K562 (cell line): ENCODE results near the gene ATP13A1. TPM values are rescaled to one million over a fixed set of nuclear protein-coding genes. Genes with fewer than 3 reads are reported as not detected.
"Not testable (repeated sequence)": the region's sequence is repeated elsewhere in the genome, so short reads cannot be mapped to it uniquely, and the experiment has no call there.

Experiments
- ATAC-seq: fragments of 200-7000 bp; cut with Tn5 transposase; 3 replicates; pipeline ENCODE4 v1.9.1; 2020; ENCODE audit warnings: moderate library complexity
- BruUV-seq: library from RNA; stranded (reverse); fragments of 400-500 nt; replicated peaks from 2 replicates; lab custom pipeline; 2021; lab: Mats Ljungman, UMichigan
- CTCF ChIA-PET: fragments of 300-600 bp; formaldehyde crosslinking; extraction: SDS; loops from one replicate; lab custom pipeline; 2021; ENCODE audit warnings: low intra/inter-chr PET ratio; lab: Yijun Ruan, JAX
- POLR2A ChIA-PET: fragments of 300-600, 350-650 bp; sonication (Branson Sonifier 250); formaldehyde crosslinking; extraction: SDS; loops from one replicate; lab custom pipeline; 2021; ENCODE audit warnings: antibody characterized with exemption, inconsistent platforms; lab: Yijun Ruan, JAX
- DNase-seq, 4 experiments: peaks; one replicate each; pipeline versions ENCODE4 v3.0.0 to v3.0.0-alpha.2; 2011 to 2018; ENCODE audit warnings: low spot score in 3 of 4, mixed read lengths in 3 of 4; ENCODE audit errors: extremely low read depth in 1 of 4
- FAIRE-seq: peaks from 2 replicates; lab custom pipeline; 2011; peaks lifted over from hg19 to GRCh38; lab: Jason Lieb, UNC
- H2AFZ ChIP-seq: 2 replicates; pipeline ENCODE4 v1.6.0; 2011; ENCODE audit warnings: low read depth, low read length, control low read depth, inconsistent platforms
- H3K27ac ChIP-seq: fragments of 200-600 bp; 3 replicates; pipeline ENCODE4 v1.8.0; 2011; ENCODE audit warnings: low read depth, mild to moderate bottlenecking, control low read depth, inconsistent platforms, low read length, moderate library complexity, mixed read lengths; ENCODE audit errors: extremely low read depth
- H3K27me3 ChIP-seq, 2 experiments: fragments of 300-600 bp in 1 of 2; 2 replicates in 1 of 2; 3 replicates in 1 of 2; pipeline versions ENCODE4 v1.6.0 to v1.8.0; 2011; ENCODE audit warnings: inconsistent platforms in 2 of 2, low read length in 2 of 2, mild to moderate bottlenecking in 1 of 2, mixed read lengths in 1 of 2, moderate library complexity in 1 of 2; ENCODE audit not compliant: control insufficient read depth in 2 of 2, insufficient read depth in 2 of 2
- H3K36me3 ChIP-seq: fragments of 300-600 bp; 3 replicates; pipeline ENCODE4 v1.8.0; 2011; ENCODE audit warnings: mild to moderate bottlenecking, low read length, inconsistent platforms; ENCODE audit not compliant: control insufficient read depth, insufficient read depth
- H3K4me1 ChIP-seq, 2 experiments: fragments of 200-600 bp in 1 of 2; replicated peaks in 1 of 2; 2 replicates in 1 of 2; 3 replicates in 1 of 2; pipeline versions ENCODE4 v1.5.1 to v1.8.0; 2011; ENCODE audit warnings: inconsistent platforms in 2 of 2, low read length in 2 of 2, mild to moderate bottlenecking in 1 of 2, mixed read lengths in 1 of 2, moderate library complexity in 1 of 2; ENCODE audit not compliant: control insufficient read depth in 2 of 2, insufficient read depth in 2 of 2
- H3K4me2 ChIP-seq: 2 replicates; pipeline ENCODE4 v1.6.1; 2011; ENCODE audit warnings: low read length, control low read depth, inconsistent platforms, mixed read lengths; ENCODE audit not compliant: insufficient read depth
- H3K4me3 ChIP-seq: fragments of 200-600 bp; sonication (generic), shearing (Covaris generic); 2 replicates; pipeline ENCODE4 v1.5.1; 2016; ENCODE audit warnings: control low read depth, inconsistent platforms
- H3K79me2 ChIP-seq: fragments of 200-600 bp; 3 replicates; pipeline ENCODE4 v1.8.0; 2011; ENCODE audit warnings: low read length, inconsistent platforms; ENCODE audit not compliant: control insufficient read depth, insufficient read depth
- H3K9ac ChIP-seq, 2 experiments: 2 replicates each; pipeline versions ENCODE4 v1.6.0 to v1.6.1; 2011; ENCODE audit warnings: low read depth in 2 of 2, low read length in 2 of 2, control low read depth in 1 of 2, inconsistent platforms in 1 of 2, mild to moderate bottlenecking in 1 of 2, mixed read lengths in 1 of 2; ENCODE audit not compliant: insufficient read depth in 1 of 2
- H3K9me1 ChIP-seq: one replicate; pipeline ENCODE4 v1.6.0; 2011; ENCODE audit warnings: inconsistent platforms, mild to moderate bottlenecking, low read length, moderate library complexity; ENCODE audit not compliant: control insufficient read depth, insufficient read depth
- H3K9me3 ChIP-seq: replicated peaks from 2 replicates; pipeline ENCODE4 v1.5.1; 2011; ENCODE audit warnings: low read depth, low read length, inconsistent platforms; ENCODE audit not compliant: control insufficient read depth, insufficient read depth
- H4K20me1 ChIP-seq: replicated peaks from 2 replicates; pipeline ENCODE4 v1.6.1; 2011; ENCODE audit warnings: low read length, inconsistent platforms, mixed read lengths; ENCODE audit not compliant: control insufficient read depth, insufficient read depth
- CC2D1A ChIP-seq: fragments of 450-650 bp; IDR thresholded peaks from 2 replicates; pipeline ENCODE4 v1.6.1; 2017; ENCODE audit warnings: mild to moderate bottlenecking
- EHMT2 ChIP-seq: fragments of 450-650 bp; IDR thresholded peaks from 2 replicates; pipeline ENCODE4 v1.6.1; 2018; ENCODE audit warnings: antibody characterized with exemption
- MAZ ChIP-seq, 2 experiments: fragments of 450-650 bp in 1 of 2; sonication (generic) in 1 of 2; formaldehyde crosslinking; IDR thresholded peaks in 1 of 2; conservative IDR thresholded peaks in 1 of 2; 2 replicates each; pipeline versions ENCODE4 v1.4.0 to v1.5.0; 2020; ENCODE audit warnings: mild to moderate bottlenecking in 1 of 2, missing genetic modification reagents in 1 of 2
- MEF2D ChIP-seq: conservative IDR thresholded peaks from 2 replicates; pipeline ENCODE4 v1.6.1; 2016; ENCODE audit warnings: low read depth, missing genetic modification characterization, missing compliant biosample characterization
- POLR3G ChIP-seq: IDR thresholded peaks from 2 replicates; pipeline ENCODE4 v1.6.1; 2011; ENCODE audit not compliant: insufficient read length, insufficient replicate concordance; ENCODE audit errors: extremely low read depth
- SP1 ChIP-seq: sonication (generic); formaldehyde crosslinking; IDR thresholded peaks from 2 replicates; pipeline ENCODE4 v1.8.1; 2022; ENCODE audit warnings: mild to moderate bottlenecking, missing genetic modification reagents
- TAF7 ChIP-seq: fragments of 450-650 bp; IDR thresholded peaks from 2 replicates; pipeline ENCODE4 v1.6.1; 2016; ENCODE audit warnings: missing genetic modification characterization, missing compliant biosample characterization
- TCF7L2 ChIP-seq: fragments of 150-350 bp; IDR thresholded peaks from 2 replicates; pipeline ENCODE4 v1.6.1; 2016; ENCODE audit warnings: low read depth, mild to moderate bottlenecking, low read length, moderate library complexity
- THRAP3 ChIP-seq: fragments of 450-650 bp; IDR thresholded peaks from 2 replicates; pipeline ENCODE4 v1.6.1; 2016; ENCODE audit warnings: mild to moderate bottlenecking, inconsistent platforms, borderline replicate concordance
- WGBS: fragments of 100-300 bp; shearing (Covaris generic); methylation state at CpG from one replicate; pipeline ENCODE4 v1.1.6; 2016; ENCODE audit warnings: low coverage, mixed read lengths; ENCODE audit not compliant: insufficient coverage; ENCODE audit errors: missing lambda C conversion rate; 5-methylcytosine and 5-hydroxymethylcytosine counted together
- in situ Hi-C: fragments of 300-500 bp; cut with MboI; formaldehyde crosslinking; loops from 4 replicates; pipeline ENCODE4 v1.15.0; 2018; ENCODE audit warnings: inconsistent platforms, mixed read lengths
- intact Hi-C: fragments of 100-400 bp; cut with micrococcal nuclease; formaldehyde crosslinking; loops from 2 replicates; pipeline ENCODE4 v1.14.2; 2022
- polyA plus RNA-seq, 8 experiments: library from polyadenylated mRNA; depleted of rRNA in 4 of 8; stranded (reverse) in 5 of 8; unstranded in 3 of 8; fragments of >200 nt; fragmentation: Nextera tagmentation in 2 of 8; fragmentation: Illumina TruSeq in 1 of 8; extraction: Ambion mirVana in 2 of 8; extraction: Trizol in 1 of 8; gene quantifications; 2 replicates each; pipeline versions ENCODE4 v1.2.1 to v1.2.3, GENCODE V29; 2011 to 2014; ENCODE audit warnings: inconsistent platforms in 1 of 8, missing spikeins in 1 of 8
- total RNA-seq, 7 experiments: library from RNA; depleted of rRNA in 6 of 7; stranded (reverse); fragments of >200 nt in 6 of 7; fragmentation: Illumina TruSeq in 2 of 7; extraction: Trizol in 2 of 7; gene quantifications; 2 replicates each; pipeline versions ENCODE4 v1.2.1 to v1.2.3, GENCODE V29; 2011 to 2021; ENCODE audit warnings: low replicate concordance in 1 of 7

ATP13A1 gene
- total and polyA plus RNA-seq, 9 of the 15 experiments (the other 6 are each of a cell fraction or from before 2014, with no cell fraction given): 0.90 to 83.8 (median 23.1) TPM

DNA sequence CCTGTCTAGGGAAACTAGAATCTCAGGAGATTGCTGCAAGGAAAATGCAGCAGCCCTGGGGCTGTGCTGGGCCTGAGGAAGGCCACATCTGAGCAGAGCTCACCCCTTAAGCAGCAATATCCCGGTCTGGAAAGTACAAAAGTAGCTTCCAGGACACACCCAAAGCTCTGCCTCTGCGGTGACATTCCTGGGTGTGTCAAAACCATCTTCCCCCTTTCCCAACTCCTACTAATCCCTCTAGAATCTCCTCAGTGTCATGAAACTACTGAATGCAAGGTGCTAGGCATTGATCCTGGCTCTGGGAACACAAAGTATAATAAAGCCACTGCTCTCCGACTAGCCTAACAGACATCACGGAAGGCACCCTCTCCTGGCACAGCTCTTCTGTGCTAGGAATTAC lies 50.0 kb downstream of the ATP13A1 start (continued):
- no peak for TF ChIP-seq SP1 (CRISPR knock-in tag)
- TF ChIP-seq TCF7L2: no peak
- no peak for TF ChIP-seq MEF2D (tag)
- TF ChIP-seq THRAP3: no peak
- TF ChIP-seq POLR3G: no peak
- TF ChIP-seq MAZ (CRISPR knock-in tag; conservative IDR thresholded peaks at IDR 0.05 in 1 of 2, IDR thresholded peaks at IDR 0.05 in 1 of 2): no peak

DNA sequence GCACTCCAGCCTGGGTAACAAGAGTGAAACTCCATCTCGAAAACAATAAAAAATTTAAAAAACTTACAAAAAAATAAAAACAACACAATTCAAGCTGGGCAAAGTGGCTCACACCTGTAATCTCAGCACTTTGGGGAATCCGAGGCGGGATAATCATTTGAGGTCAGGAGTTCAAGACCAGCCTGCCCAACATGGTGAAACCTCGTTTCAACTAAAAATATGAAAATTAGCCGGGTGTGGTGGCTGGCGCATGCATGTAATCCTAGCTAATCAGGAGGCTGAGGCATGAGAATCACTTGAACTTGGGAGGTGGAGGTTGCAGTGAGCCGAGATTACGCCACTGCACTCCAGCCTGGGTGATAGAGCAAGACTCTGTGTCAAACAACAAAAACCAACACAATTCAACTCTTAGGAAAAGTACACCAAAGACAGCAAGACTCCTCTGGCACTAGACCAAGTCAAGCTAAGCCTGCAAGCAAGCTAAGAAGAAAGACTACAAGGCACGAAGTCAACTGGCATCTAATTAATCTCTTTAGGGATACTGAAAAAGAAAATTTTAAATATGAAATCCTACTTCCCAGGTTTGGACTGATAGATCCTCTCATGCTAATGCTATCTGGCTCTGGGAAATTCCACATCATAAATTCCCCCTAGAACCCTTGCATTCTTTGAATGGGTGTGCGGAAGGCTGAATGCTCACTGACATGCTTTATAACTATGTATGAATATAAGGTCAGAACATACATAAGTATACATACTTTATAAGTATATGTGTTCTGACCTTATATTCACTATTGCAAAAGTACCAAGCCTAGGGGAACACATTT lies 52.9 kb downstream of the ATP13A1 start:
- H3K36me3 ChIP-seq: no peaks in the 10 kb centered on the region
- H3K9me1 ChIP-seq: peaks cover 4% of the 10 kb centered on the region
- in situ Hi-C loops (no loop called here), intact Hi-C loops (no loop called here)
- POLR2A ChIA-PET: no interaction called here
- H3K9me3 ChIP-seq: no peaks in the 10 kb centered on the region
- no peaks in the 10 kb centered on the region for H4K20me1 ChIP-seq
- no TSS peak for BruUV-seq
- H3K4me3 ChIP-seq: no peak overlapping the region
- CTCF ChIA-PET: no interaction called here
- no peak overlapping the region for H3K9ac ChIP-seq
- H3K27ac ChIP-seq: no peak overlapping the region
- WGBS: 32% methylated on average over 10 of the region's 10 CpGs
- no peak for ATAC-seq
- H3K4me2 ChIP-seq: no peak overlapping the region
- no peaks in the 10 kb centered on the region for H3K27me3 ChIP-seq
- TF ChIP-seq CC2D1A (no peak), TAF7 (no peak), EHMT2 (no peak)
- H3K4me1 ChIP-seq: peaks cover 6 to 7% of the 10 kb centered on the region in 2 experiments; a peak in 1 of 5 replicates
- H2AFZ ChIP-seq: no peak overlapping the region
- no peaks in the 10 kb centered on the region for H3K79me2 ChIP-seq
- FAIRE-seq: no peak
- DNase-seq: no peak

DNA sequence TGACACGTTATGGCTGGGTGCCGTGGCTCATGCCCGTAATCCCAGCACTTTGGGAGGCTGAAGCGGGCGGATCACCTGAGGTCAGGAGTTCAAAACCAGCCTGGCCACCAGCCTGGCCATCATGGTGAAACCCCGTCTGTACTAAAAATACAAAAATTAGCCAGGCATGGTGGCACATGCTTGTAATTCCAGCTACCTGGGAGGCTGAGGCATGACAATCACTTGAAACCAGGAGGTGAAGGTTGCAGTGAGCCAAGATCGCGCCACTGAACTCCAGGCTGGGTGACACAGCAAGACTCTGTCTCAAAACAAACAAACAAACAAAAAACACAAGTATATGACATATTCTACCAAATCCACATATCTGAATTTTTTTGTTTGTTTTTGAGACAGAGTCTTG lies 56.8 kb downstream of the ATP13A1 start:
- intact Hi-C loops, DNase-seq, H4K20me1 ChIP-seq, H2AFZ ChIP-seq, in situ Hi-C loops, H3K9me1 ChIP-seq, ATAC-seq, H3K79me2 ChIP-seq, H3K36me3 ChIP-seq, H3K27ac ChIP-seq, BruUV-seq, H3K27me3 ChIP-seq, CTCF ChIA-PET, H3K9ac ChIP-seq, FAIRE-seq, H3K4me1 ChIP-seq, H3K4me2 ChIP-seq, H3K4me3 ChIP-seq, H3K9me3 ChIP-seq: not testable (repeated sequence)
- WGBS: 51% methylated on average over 8 of the region's 8 CpGs
- POLR2A ChIA-PET: interaction anchor here (0.6 kb wide), 1 partner anchor 79 kb away, joined by 3 read pairs; no protein-coding TSS in a partner anchor
